HG02970 (cell line): ENCODE measurements around the gene OPN3.

ENCODE experiments used
- ATAC-seq: cut with Tn5 transposase; IDR thresholded peaks from one replicate; pipeline ENCODE4 v1.9.1; 2021; ENCODE audit warnings: mild to moderate bottlenecking, moderate library complexity, moderate number of reproducible peaks; ENCODE audit not compliant: unreplicated experiment, low FRiP score

OPN3 gene

DNA sequence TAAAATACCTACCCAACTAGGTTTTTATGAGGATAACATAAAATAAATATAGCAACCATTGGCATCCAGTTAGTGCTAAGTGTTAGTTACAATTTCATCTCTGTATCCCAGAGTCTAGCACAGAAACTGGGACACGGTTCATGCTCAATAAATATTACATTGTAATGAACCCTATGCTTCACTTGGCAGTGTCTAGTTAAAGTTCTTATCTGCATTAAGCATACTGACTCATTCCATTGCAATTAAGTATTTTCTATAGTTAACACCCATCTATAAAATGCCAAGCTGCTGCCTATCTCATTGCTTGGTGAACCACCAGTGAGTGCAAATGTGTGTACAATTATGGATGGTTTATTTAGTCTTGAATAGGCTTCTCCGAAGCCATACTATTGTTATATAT is 15.2 kb downstream of the OPN3 start:
- ATAC-seq = no peak

DNA sequence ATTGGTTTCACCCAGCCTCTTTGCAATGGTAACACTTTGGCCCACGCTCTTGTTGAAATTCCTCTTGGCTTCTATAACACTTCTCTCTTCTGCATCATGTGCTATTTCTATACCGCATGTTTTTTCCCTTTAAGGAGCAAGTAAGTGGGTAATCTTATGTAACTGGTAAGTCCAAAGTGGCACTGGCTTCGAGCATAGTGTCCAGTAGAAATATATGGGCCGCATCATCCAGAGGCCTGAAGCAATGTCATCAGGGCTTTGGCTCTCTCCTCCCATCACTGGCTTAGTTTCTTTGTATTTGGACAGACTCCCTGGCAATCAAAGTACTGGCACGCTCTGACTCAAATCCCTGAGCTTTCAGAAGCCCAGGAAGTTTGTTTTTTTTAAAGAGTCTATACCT is 17.5 kb downstream of the OPN3 start:
- no peak for ATAC-seq

- ATAC-seq = no peak
These were observed 22.7 kb downstream of the OPN3 start for GRCh38 chr1:241617426-241617825.

- no peak for ATAC-seq
These were observed 24.9 kb downstream of the OPN3 start for GRCh38 chr1:241615043-241615974.

- no peak for ATAC-seq
These were observed 25.6 kb downstream of the OPN3 start for GRCh38 chr1:241614572-241614971.

DNA sequence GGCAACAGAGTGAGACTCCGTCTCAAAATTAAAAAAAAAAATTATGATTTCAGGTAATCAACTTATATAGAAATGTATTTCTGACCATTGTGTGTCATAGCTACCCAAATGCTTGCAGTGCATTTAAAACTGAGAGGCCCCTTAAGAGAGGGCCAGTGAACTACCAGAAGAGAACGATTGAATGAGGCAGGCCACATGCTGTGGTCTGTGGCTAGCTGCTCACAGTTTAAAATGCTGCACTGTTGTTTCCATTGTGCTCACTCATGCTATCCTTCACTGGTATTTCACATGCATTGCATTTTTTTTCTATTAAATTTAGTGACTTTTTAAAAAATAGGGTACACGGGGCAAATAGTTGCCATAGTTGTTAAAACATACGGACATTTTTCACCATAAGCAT is 26.0 kb downstream of the OPN3 start:
- ATAC-seq = no peak

- no peak for ATAC-seq
These were observed 27.4 kb downstream of the OPN3 start for GRCh38 chr1:241612533-241613477.

DNA sequence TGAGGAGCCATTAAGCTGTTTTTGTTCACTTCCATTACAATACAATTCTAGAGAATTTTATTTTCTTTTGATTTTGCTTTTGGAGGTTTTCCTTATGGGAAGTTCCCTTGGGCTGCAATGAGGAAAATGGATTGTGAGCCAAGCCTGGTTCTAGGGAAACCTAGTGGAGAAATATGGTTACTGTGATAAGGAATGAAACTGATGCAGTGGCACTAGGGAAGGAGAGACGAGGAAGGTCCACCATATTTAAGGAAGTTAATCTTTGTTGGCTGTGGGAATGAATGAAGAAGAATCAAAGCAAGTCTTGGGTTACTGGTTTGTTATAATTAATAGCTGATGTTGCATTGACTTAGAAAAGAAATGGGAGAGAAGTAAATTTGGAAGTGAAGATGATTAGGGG is 28.4 kb downstream of the OPN3 start:
- ATAC-seq = no peak

DNA sequence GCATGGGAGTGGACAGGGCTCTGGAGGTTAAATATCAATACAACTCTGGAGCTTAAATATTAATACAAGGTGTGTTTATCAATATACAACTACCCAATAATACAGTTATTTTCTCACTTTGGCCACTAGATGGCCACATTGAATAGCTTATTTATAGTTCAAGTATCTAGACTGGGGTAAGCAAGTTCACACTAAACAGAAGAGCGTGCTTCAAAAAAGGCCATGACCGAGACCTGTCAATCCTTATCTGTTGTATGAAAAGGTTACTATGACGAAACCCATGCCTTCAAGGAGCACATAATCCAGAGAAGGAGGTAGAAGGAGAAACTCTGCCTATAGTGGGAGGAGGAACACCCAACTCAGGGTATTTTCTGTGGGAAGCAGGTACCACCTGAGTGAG is 29.1 kb downstream of the OPN3 start:
- no peak for ATAC-seq

DNA sequence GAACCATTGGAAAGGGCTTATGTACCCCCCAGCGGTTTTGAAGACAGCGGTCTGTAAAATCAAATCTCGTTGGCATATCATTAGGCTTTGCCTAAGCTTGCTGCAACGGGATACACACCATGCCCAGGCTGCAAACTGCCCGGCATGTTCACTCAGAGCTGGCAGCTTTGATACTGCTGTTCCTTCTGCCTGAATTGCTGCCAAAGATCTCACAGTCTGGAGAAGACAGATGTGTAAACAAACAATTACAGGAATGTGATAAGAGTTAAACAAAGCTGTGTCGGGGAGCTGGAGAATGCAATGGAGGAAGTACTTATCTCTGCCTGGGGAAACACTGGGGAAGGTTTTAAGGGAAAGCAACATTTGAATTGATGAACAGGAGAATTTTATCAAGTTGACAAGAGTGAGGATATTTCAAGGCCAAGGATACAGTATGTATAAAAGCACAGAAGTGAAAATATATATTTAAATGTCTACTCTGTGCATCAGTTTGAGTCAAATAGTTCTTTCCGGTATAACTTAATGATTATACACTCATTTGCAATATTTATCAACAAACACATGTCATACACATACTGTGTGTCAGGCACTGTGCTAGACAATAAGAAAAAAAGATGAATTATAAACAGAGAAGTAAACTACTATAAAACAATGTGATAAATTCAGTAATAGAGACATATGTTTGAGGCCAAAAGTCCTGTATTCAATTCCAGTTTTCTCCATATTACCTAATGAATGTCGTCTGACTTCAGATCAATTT is 29.9 kb downstream of the OPN3 start:
- ATAC-seq = no peak

DNA sequence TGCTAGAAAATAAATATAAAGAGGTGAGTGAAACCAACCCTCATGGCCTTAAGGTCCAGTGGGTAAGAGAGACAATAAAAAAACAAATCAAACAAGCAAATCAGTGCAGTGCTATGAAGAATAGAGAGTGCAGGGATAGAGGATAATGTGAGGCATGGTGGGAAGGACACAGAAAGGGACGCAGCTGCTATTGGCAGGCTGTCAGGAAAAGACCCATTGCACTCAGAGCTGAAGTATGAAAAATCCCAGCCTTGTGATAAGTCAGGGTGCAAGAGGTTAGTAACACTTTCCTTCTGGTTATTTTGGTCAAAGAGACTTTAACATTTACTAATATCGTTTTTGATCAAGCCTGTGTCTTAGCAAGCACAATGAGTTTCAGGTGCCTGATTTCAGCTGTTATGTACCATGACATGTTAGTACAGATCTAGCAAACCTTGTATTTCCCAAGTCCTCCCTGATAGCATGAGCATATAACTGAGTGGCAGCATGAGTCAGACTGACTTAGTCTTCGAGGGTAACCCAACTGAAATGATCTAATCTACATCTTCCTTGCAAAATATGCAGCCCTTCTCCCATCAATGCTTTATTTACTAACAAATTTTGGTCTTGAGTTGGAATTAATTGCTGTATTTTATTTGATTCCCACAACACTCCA is 31.7 kb downstream of the OPN3 start:
- ATAC-seq = no peak

DNA sequence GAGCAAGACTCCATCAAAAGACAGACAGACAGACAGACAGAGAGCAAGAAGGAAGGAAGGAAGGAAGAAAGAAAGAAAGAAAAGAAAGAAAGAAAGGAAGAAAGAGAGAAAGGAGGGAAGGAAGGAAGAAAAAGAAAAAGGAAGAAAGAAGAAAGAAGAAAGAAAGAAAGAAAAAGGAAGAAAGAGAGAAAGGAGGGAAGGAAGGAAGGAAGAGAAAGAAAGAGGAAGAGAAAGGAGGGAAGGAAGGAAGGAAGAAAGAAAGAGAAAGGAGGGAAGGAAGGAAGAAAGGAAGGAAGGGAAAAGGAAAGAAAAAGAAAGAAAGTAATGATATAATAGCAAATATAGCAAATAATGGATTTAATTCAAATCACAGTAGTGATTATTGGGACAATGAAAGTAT is 32.7 kb downstream of the OPN3 start:
- no peak for ATAC-seq

- ATAC-seq = no peak
These were observed 33.6 kb downstream of the OPN3 start for GRCh38 chr1:241606544-241606943.

- no peak for ATAC-seq
These were observed 34.9 kb downstream of the OPN3 start for GRCh38 chr1:241605146-241605805.

DNA sequence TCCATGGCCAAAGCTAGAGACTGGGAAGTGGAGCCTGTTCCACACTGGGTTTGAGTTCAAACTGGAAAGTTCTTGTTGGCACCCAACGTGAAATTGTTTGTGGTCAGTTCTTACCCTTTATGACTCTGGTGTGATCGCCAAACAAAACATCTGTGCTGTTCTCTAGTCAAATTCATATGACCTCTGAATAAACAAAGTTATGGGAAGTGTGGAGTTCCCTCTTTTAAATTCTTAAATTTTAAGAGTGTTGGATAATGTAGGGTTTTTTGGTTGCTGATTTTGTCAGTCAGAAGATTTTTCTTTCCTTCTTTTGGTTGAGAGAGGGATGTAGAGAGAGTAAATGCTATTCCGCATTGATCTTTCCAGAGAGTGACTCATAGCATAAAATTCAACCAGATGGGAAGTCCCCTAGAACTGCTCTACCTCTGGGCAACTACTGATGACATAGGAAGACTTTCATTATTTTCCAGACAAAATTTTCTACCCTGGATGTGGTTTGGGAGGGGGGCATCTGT is 36.4 kb downstream of the OPN3 start:
- no peak for ATAC-seq

- peak; percentile 62 for ATAC-seq
These were observed 39.7 kb downstream of the OPN3 start for GRCh38 chr1:241600496-241600901.

DNA sequence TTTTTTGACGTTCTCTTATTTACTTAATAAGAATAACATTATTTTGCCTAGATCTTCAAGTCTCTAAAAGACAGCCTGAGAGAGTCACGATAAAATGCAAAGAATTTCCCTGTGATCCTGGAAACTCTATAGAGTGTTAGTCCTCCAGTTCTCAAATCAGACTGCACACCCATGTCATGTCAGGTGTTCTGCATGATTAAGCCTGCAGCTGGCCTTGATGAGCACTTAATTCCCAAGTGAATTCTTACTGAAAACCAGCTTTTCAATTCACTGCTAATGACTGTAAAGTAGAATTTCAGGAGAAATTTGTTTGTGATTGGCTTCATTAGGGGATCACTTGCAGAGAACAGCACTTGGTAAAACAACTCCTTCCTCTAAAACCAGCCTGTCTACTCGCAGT is 41.9 kb downstream of the OPN3 start:
- ATAC-seq = no peak

DNA sequence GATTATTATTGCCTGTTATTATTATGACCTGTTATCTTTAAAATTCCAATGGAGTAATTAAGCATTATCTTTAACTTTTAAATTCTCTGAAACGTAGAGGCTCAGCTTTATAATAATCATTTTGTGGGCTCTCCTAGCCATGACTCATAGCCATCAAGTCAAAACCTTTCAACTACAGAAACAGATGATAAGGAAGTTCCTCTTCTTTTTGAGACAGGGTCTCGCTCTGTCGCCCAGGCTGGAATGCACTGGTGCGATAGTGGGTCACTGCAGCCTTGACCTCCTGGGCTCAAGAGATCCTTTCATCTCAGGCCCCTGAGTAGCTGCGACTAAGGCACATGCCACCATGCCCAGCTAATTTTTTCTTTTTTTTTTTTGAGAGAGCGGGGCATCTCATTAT is 43.5 kb downstream of the OPN3 start:
- ATAC-seq = no peak

- no peak for ATAC-seq
These were observed 47.0 kb downstream of the OPN3 start for GRCh38 chr1:241593186-241593585.
